DND-41 (cell line): ENCODE measurements around the gene TFEB.

Experiments
- ATAC-seq: fragments of 200-7000 bp; cut with Tn5 transposase; 3 replicates; pipeline ENCODE4 v1.9.1; 2021; ENCODE audit warnings: low read depth; ENCODE audit not compliant: insufficient read depth
- DNase-seq: peaks from one replicate; pipeline ENCODE4 v3.0.0-alpha.2; 2020
- H2AFZ ChIP-seq: 2 replicates; pipeline ENCODE4 v1.6.0; 2012; ENCODE audit warnings: low read depth, low read length
- H3K27ac ChIP-seq: 2 replicates; pipeline ENCODE4 v1.5.1; 2012; ENCODE audit warnings: low read length, inconsistent platforms
- H3K27me3 ChIP-seq: fragments of 200-600 bp; sonication (generic); 2 replicates; pipeline ENCODE4 v1.6.0; 2012; ENCODE audit warnings: low read length, mild to moderate bottlenecking, inconsistent platforms; ENCODE audit not compliant: insufficient read depth, poor library complexity
- H3K36me3 ChIP-seq: 2 replicates; pipeline ENCODE4 v1.5.1; 2012; ENCODE audit warnings: low read length, inconsistent platforms; ENCODE audit not compliant: insufficient read depth
- H3K4me1 ChIP-seq: 2 replicates; pipeline ENCODE4 v1.5.1; 2012; ENCODE audit warnings: mild to moderate bottlenecking, low read length; ENCODE audit not compliant: insufficient read depth
- H3K4me2 ChIP-seq: 2 replicates; pipeline ENCODE4 v1.6.0; 2012; ENCODE audit warnings: mild to moderate bottlenecking, moderate library complexity, low read length, inconsistent platforms; ENCODE audit not compliant: insufficient read depth
- H3K4me3 ChIP-seq, 2 experiments: fragments of 200-600 bp in 1 of 2; shearing (Covaris generic) in 1 of 2; 2 replicates each; pipeline ENCODE4 v1.5.1; 2012 to 2016; ENCODE audit warnings: inconsistent platforms in 2 of 2, low read length in 2 of 2, mild to moderate bottlenecking in 2 of 2, low read depth in 1 of 2, moderate library complexity in 1 of 2
- H3K79me2 ChIP-seq: 2 replicates; pipeline ENCODE4 v1.6.0; 2012; ENCODE audit warnings: low read length, inconsistent platforms; ENCODE audit not compliant: insufficient read depth
- H3K9ac ChIP-seq: 2 replicates; pipeline ENCODE4 v1.6.0; 2012; ENCODE audit warnings: low read depth, mild to moderate bottlenecking, inconsistent platforms, low read length, moderate library complexity
- H3K9me3 ChIP-seq: 2 replicates; pipeline ENCODE4 v1.5.1; 2012; ENCODE audit warnings: low read length, moderate library complexity, mild to moderate bottlenecking, inconsistent platforms; ENCODE audit not compliant: insufficient read depth, severe bottlenecking
- H4K20me1 ChIP-seq: 2 replicates; pipeline ENCODE4 v1.6.0; 2012; ENCODE audit warnings: low read length; ENCODE audit not compliant: insufficient read depth
- CTCF ChIP-seq: IDR thresholded peaks from 2 replicates; pipeline ENCODE4 v1.5.1; 2012; ENCODE audit warnings: borderline replicate concordance, low read length, moderate library complexity, mild to moderate bottlenecking; ENCODE audit not compliant: poor library complexity, severe bottlenecking; ENCODE audit errors: extremely low read depth
- EZH2 ChIP-seq: IDR thresholded peaks from 3 replicates; pipeline ENCODE4 v1.6.1; 2012; ENCODE audit warnings: borderline replicate concordance, low read depth, mild to moderate bottlenecking, moderate library complexity, low read length, inconsistent platforms; ENCODE audit not compliant: severe bottlenecking

Gene TFEB

GRCh38 chr6:41759106-41759904 lies 23.9 kb upstream of the TFEB start:
- no peak overlapping the region for H2AFZ ChIP-seq
- H4K20me1 ChIP-seq, result no peaks in the 10 kb centered on the region
- no peak overlapping the region for H3K9ac ChIP-seq
- H3K27me3 ChIP-seq, result peaks cover 2% of the 10 kb centered on the region
- TF ChIP-seq CTCF, result no peak
- TF ChIP-seq EZH2, result no peak
- H3K9me3 ChIP-seq, result no peaks in the 10 kb centered on the region
- H3K4me3 ChIP-seq, result no peak overlapping the region
- H3K79me2 ChIP-seq, result no peaks in the 10 kb centered on the region
- no peak for DNase-seq
- no peak overlapping the region for H3K27ac ChIP-seq
- H3K4me1 ChIP-seq, result no peaks in the 10 kb centered on the region
- H3K4me2 ChIP-seq, result no peak overlapping the region
- no peak for ATAC-seq
- H3K36me3 ChIP-seq, result no peaks in the 10 kb centered on the region

- H3K27ac ChIP-seq, result no peak overlapping the region
- no peaks in the 10 kb centered on the region for H3K4me1 ChIP-seq
- H3K27me3 ChIP-seq, result peaks cover 2% of the 10 kb centered on the region
- DNase-seq (no peak), ATAC-seq (no peak)
- no peaks in the 10 kb centered on the region for H3K36me3 ChIP-seq
- H3K9ac ChIP-seq, result no peak overlapping the region
- H3K9me3 ChIP-seq, result no peaks in the 10 kb centered on the region
- no peak overlapping the region for H3K4me2 ChIP-seq
- no peaks in the 10 kb centered on the region for H3K79me2 ChIP-seq
- H4K20me1 ChIP-seq, result no peaks in the 10 kb centered on the region
- H2AFZ ChIP-seq, result no peak overlapping the region
- TF ChIP-seq CTCF, result no peak
- H3K4me3 ChIP-seq, result no peak overlapping the region
Measured at GRCh38 chr6:41758641-41759035, 23.2 kb upstream of the TFEB start.

- H3K79me2 ChIP-seq, result no peaks in the 10 kb centered on the region
- no peak for ATAC-seq
Measured at GRCh38 chr6:41757931-41758640, 22.7 kb upstream of the TFEB start.

More at GRCh38 chr6:41757931-41758640, 22.7 kb upstream of the TFEB start:
- Histone ChIP-seq H3K27ac (no peak overlapping the region), H3K36me3 (no peaks in the 10 kb centered on the region), H3K9me3 (no peaks in the 10 kb centered on the region), H3K4me1 (no peaks in the 10 kb centered on the region), H2AFZ (no peak overlapping the region), H4K20me1 (no peaks in the 10 kb centered on the region), H3K27me3 (peaks cover 2% of the 10 kb centered on the region), H3K4me2 (no peak overlapping the region), H3K9ac (no peak overlapping the region), H3K4me3 (no peak overlapping the region)
- no peak for DNase-seq
- TF ChIP-seq EZH2, result no peak
- TF ChIP-seq CTCF, result no peak
